GM12801 (cell line): ENCODE measurements around the gene SMURF1.

Experiments used
- CTCF ChIP-seq: IDR thresholded peaks from one replicate; pipeline ENCODE4 v1.5.1; 2011; ENCODE audit warnings: control low read depth; ENCODE audit not compliant: insufficient read length; ENCODE audit errors: extremely low read depth

Gene SMURF1

GRCh38 chr7:99180067-99180650 is 36.3 kb upstream of the SMURF1 start:
- no peak for TF ChIP-seq CTCF

DNA sequence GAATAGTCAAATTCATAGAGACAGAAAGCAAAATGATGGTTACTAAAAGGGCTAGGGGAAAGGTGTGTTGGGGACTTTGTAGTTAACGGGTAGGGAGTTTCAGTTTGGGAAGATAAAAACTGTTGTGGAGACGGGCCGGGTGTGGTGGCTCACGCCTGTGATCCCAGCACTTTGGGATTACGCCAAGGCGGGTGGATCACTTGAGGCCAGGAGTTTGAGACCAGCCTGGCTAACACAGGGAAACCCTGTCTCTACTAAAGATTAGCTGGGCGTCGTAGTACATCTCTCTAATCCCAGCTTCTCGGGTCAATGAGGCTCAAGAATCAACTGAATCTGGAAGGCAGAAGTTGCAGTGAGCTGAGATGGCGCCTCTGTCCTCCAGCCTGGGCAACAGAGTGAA is 33.3 kb upstream of the SMURF1 start:
- TF ChIP-seq CTCF: no peak

DNA sequence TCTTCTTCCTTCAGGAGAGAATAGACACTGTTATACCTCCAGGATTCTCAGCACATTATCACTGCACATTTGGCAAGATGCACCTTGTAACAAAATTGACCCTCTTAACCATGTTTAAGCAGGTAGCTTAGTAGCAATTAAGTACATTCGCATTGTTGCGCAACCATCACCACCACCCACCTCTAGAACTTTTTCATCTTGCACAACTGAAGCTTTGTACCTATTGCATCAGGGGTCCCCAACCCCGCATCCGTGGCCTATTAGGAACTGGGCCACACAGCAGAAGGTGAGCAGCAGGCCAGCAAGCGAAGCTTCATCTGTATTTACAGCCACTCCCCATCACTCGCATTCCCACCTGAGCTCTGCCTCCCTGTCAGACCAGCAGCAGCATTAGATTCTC is 29.9 kb upstream of the SMURF1 start:
- TF ChIP-seq CTCF: no peak

DNA sequence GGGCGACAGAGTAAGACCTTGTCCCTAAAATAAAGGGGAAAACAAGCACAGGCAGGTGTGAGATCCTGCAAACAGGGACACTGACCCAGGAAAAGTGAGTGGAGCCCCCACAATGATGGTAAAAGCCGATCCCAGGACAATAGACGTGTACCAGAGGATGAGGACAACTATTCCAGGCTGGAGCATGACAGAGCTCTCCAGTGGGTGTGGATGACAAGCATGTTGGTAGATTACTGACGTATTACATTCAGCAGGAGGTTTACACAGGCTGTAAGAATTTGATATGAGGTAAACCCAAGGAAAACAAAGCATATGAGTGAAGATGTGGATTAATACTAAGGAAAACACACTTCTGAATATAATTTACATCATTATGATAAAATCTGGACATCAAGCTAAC is 27.8 kb upstream of the SMURF1 start:
- TF ChIP-seq CTCF: no peak

- no peak for TF ChIP-seq CTCF
Observed at GRCh38 chr7:99170730-99171074, 26.8 kb upstream of the SMURF1 start.

GRCh38 chr7:99170065-99170729 is 26.3 kb upstream of the SMURF1 start:
- no peak for TF ChIP-seq CTCF

DNA sequence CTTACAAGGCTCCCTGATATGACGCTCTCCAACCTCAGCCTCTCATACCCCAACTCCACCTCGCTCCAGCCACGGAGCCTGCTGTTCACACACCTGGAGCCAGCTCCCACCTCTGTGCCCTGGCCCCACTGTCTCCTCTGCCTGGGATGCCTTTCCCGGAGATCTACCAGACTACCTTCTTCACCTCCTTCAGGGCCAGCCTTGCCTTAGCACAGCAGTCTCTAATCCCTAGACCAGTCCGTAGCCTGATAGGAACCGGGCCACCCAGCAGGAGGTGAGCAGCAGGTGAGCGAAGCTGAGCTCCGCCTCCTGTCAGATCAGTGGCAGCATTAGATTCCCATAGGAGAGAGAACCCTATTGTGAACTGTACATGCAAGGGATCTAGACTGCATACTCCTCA is 23.2 kb upstream of the SMURF1 start:
- TF ChIP-seq CTCF: no peak

- TF ChIP-seq CTCF: no peak
Observed at GRCh38 chr7:99165816-99166215, 21.9 kb upstream of the SMURF1 start.
